ENCODE measurements around the gene WDR27. TPM values are rescaled to one million over a fixed set of nuclear protein-coding genes. Genes with fewer than 3 reads are reported as not detected.
"Not testable (repeated sequence)": the region's sequence is repeated elsewhere in the genome, so short reads cannot be mapped to it uniquely, and the experiment has no call there.

The WDR27 gene
- total RNA-seq, 1 donor from 2014 or later = 24.5 TPM

GRCh38 chr6:169451065-169451838 lies 250.6 kb downstream of the WDR27 start:
- Histone ChIP-seq H3K27me3 (ENCODE audit: control insufficient read depth in 3 of 3, insufficient read depth in 3 of 3, low read length in 3 of 3) (no peaks in the 10 kb centered on the region), H3K9ac (ENCODE audit: low read depth in 1 of 3, low read length in 3 of 3) (no peak overlapping the region), H3K36me3 (ENCODE audit: control insufficient read depth in 3 of 3, insufficient read depth in 3 of 3, low read length in 3 of 3) (no peaks in the 10 kb centered on the region), H3K4me3 (ENCODE audit: low read length in 3 of 3) (peak overlapping the region in 2 of 3 donors; percentile 2 to 26), H3K27ac (ENCODE audit: low read depth, low read length) (peak overlapping the region; percentile 36), H3K9me3 (ENCODE audit: control insufficient read depth in 3 of 3, low read length in 3 of 3) (no peaks in the 10 kb centered on the region), H3K4me1 (ENCODE audit: control insufficient read depth in 3 of 3, insufficient read depth in 3 of 3, low read length in 3 of 3) (peaks cover 0 to 4% (median 0%) of the 10 kb centered on the region in 3 donors)

- no peaks in the 10 kb centered on the region for H3K36me3 ChIP-seq (ENCODE audit: control insufficient read depth in 3 of 3, insufficient read depth in 3 of 3, low read length in 3 of 3)
- H3K27me3 ChIP-seq (ENCODE audit: control insufficient read depth in 3 of 3, insufficient read depth in 3 of 3, low read length in 3 of 3) = no peaks in the 10 kb centered on the region
- H3K9ac ChIP-seq (ENCODE audit: low read depth in 1 of 3, low read length in 3 of 3) = no peak overlapping the region
- peaks cover 0 to 4% (median 0%) of the 10 kb centered on the region in 3 donors for H3K4me1 ChIP-seq (ENCODE audit: control insufficient read depth in 3 of 3, insufficient read depth in 3 of 3, low read length in 3 of 3)
- peak overlapping the region in 1 of 3 donors; percentile 3 for H3K4me3 ChIP-seq (ENCODE audit: low read length in 3 of 3)
- H3K27ac ChIP-seq (ENCODE audit: low read depth, low read length) = no peak overlapping the region
- no peaks in the 10 kb centered on the region for H3K9me3 ChIP-seq (ENCODE audit: control insufficient read depth in 3 of 3, low read length in 3 of 3)
Observed at GRCh38 chr6:169450097-169450496, 251.7 kb downstream of the WDR27 start.

GRCh38 chr6:169449221-169449620 lies 252.6 kb downstream of the WDR27 start:
- Histone ChIP-seq H3K27me3 (ENCODE audit: control insufficient read depth in 3 of 3, insufficient read depth in 3 of 3, low read length in 3 of 3) (no peaks in the 10 kb centered on the region), H3K9me3 (ENCODE audit: control insufficient read depth in 3 of 3, low read length in 3 of 3) (no peaks in the 10 kb centered on the region), H3K4me3 (ENCODE audit: low read length in 3 of 3) (no peak overlapping the region), H3K4me1 (ENCODE audit: control insufficient read depth in 3 of 3, insufficient read depth in 3 of 3, low read length in 3 of 3) (peaks cover 0 to 4% (median 0%) of the 10 kb centered on the region in 3 donors), H3K36me3 (ENCODE audit: control insufficient read depth in 3 of 3, insufficient read depth in 3 of 3, low read length in 3 of 3) (no peaks in the 10 kb centered on the region), H3K27ac (ENCODE audit: low read depth, low read length) (no peak overlapping the region), H3K9ac (ENCODE audit: low read depth in 1 of 3, low read length in 3 of 3) (no peak overlapping the region)

- no peaks in the 10 kb centered on the region for H3K27me3 ChIP-seq (ENCODE audit: control insufficient read depth in 3 of 3, insufficient read depth in 3 of 3, low read length in 3 of 3)
- H3K9ac ChIP-seq (ENCODE audit: low read depth in 1 of 3, low read length in 3 of 3) = no peak overlapping the region
- H3K27ac ChIP-seq (ENCODE audit: low read depth, low read length) = no peak overlapping the region
- no peak overlapping the region for H3K4me3 ChIP-seq (ENCODE audit: low read length in 3 of 3)
- no peaks in the 10 kb centered on the region for H3K4me1 ChIP-seq (ENCODE audit: control insufficient read depth in 3 of 3, insufficient read depth in 3 of 3, low read length in 3 of 3)
- H3K36me3 ChIP-seq (ENCODE audit: control insufficient read depth in 3 of 3, insufficient read depth in 3 of 3, low read length in 3 of 3) = no peaks in the 10 kb centered on the region
- H3K9me3 ChIP-seq (ENCODE audit: control insufficient read depth in 3 of 3, low read length in 3 of 3) = no peaks in the 10 kb centered on the region
Observed at GRCh38 chr6:169445661-169446581, 255.9 kb downstream of the WDR27 start.

GRCh38 chr6:169445227-169445626 lies 256.6 kb downstream of the WDR27 start:
- no peak overlapping the region for H3K27ac ChIP-seq (ENCODE audit: low read depth, low read length)
- H3K9me3 ChIP-seq (ENCODE audit: control insufficient read depth in 3 of 3, low read length in 3 of 3) = no peaks in the 10 kb centered on the region
- H3K4me1 ChIP-seq (ENCODE audit: control insufficient read depth in 3 of 3, insufficient read depth in 3 of 3, low read length in 3 of 3) = no peaks in the 10 kb centered on the region
- H3K27me3 ChIP-seq (ENCODE audit: control insufficient read depth in 3 of 3, insufficient read depth in 3 of 3, low read length in 3 of 3) = no peaks in the 10 kb centered on the region
- no peaks in the 10 kb centered on the region for H3K36me3 ChIP-seq (ENCODE audit: control insufficient read depth in 3 of 3, insufficient read depth in 3 of 3, low read length in 3 of 3)
- no peak overlapping the region for H3K4me3 ChIP-seq (ENCODE audit: low read length in 3 of 3)
- no peak overlapping the region for H3K9ac ChIP-seq (ENCODE audit: low read depth in 1 of 3, low read length in 3 of 3)

- Histone ChIP-seq H3K9ac (ENCODE audit: low read depth in 1 of 3, low read length in 3 of 3) (no peak overlapping the region), H3K36me3 (ENCODE audit: control insufficient read depth in 3 of 3, insufficient read depth in 3 of 3, low read length in 3 of 3) (no peaks in the 10 kb centered on the region), H3K27ac (ENCODE audit: low read depth, low read length) (no peak overlapping the region), H3K27me3 (ENCODE audit: control insufficient read depth in 3 of 3, insufficient read depth in 3 of 3, low read length in 3 of 3) (no peaks in the 10 kb centered on the region), H3K4me3 (ENCODE audit: low read length in 3 of 3) (no peak overlapping the region), H3K4me1 (ENCODE audit: control insufficient read depth in 3 of 3, insufficient read depth in 3 of 3, low read length in 3 of 3) (no peaks in the 10 kb centered on the region), H3K9me3 (ENCODE audit: control insufficient read depth in 3 of 3, low read length in 3 of 3) (no peaks in the 10 kb centered on the region)
Observed at GRCh38 chr6:169441292-169441691, 260.5 kb downstream of the WDR27 start.

GRCh38 chr6:169439710-169440109 lies 262.1 kb downstream of the WDR27 start:
- no peak overlapping the region for H3K27ac ChIP-seq (ENCODE audit: low read depth, low read length)
- no peak overlapping the region for H3K9ac ChIP-seq (ENCODE audit: low read depth in 1 of 3, low read length in 3 of 3)
- H3K9me3 ChIP-seq (ENCODE audit: control insufficient read depth in 3 of 3, low read length in 3 of 3) = peaks cover 0 to 3% (median 0%) of the 10 kb centered on the region in 3 donors
- H3K36me3 ChIP-seq (ENCODE audit: control insufficient read depth in 3 of 3, insufficient read depth in 3 of 3, low read length in 3 of 3) = no peaks in the 10 kb centered on the region
- no peak overlapping the region for H3K4me3 ChIP-seq (ENCODE audit: low read length in 3 of 3)
- H3K27me3 ChIP-seq (ENCODE audit: control insufficient read depth in 3 of 3, insufficient read depth in 3 of 3, low read length in 3 of 3) = no peaks in the 10 kb centered on the region
- no peaks in the 10 kb centered on the region for H3K4me1 ChIP-seq (ENCODE audit: control insufficient read depth in 3 of 3, insufficient read depth in 3 of 3, low read length in 3 of 3)

GRCh38 chr6:169434554-169434953 lies 267.3 kb downstream of the WDR27 start:
- H3K36me3 ChIP-seq (ENCODE audit: control insufficient read depth in 3 of 3, insufficient read depth in 3 of 3, low read length in 3 of 3); H3K27ac ChIP-seq (ENCODE audit: low read depth, low read length); H3K4me3 ChIP-seq (ENCODE audit: low read length in 3 of 3); H3K27me3 ChIP-seq (ENCODE audit: control insufficient read depth in 3 of 3, insufficient read depth in 3 of 3, low read length in 3 of 3); H3K9me3 ChIP-seq (ENCODE audit: control insufficient read depth in 3 of 3, low read length in 3 of 3); H3K9ac ChIP-seq (ENCODE audit: low read depth in 1 of 3, low read length in 3 of 3); H3K4me1 ChIP-seq (ENCODE audit: control insufficient read depth in 3 of 3, insufficient read depth in 3 of 3, low read length in 3 of 3): not testable (repeated sequence)

GRCh38 chr6:169429001-169429400 lies 272.8 kb downstream of the WDR27 start:
- peaks cover 7 to 10% (median 8%) of the 10 kb centered on the region in 3 donors for H3K9me3 ChIP-seq (ENCODE audit: control insufficient read depth in 3 of 3, low read length in 3 of 3)
- no peaks in the 10 kb centered on the region for H3K36me3 ChIP-seq (ENCODE audit: control insufficient read depth in 3 of 3, insufficient read depth in 3 of 3, low read length in 3 of 3)
- peak overlapping the region; percentile 0 for H3K27ac ChIP-seq (ENCODE audit: low read depth, low read length)
- no peak overlapping the region for H3K4me3 ChIP-seq (ENCODE audit: low read length in 3 of 3)
- H3K9ac ChIP-seq (ENCODE audit: low read depth in 1 of 3, low read length in 3 of 3) = no peak overlapping the region
- H3K4me1 ChIP-seq (ENCODE audit: control insufficient read depth in 3 of 3, insufficient read depth in 3 of 3, low read length in 3 of 3) = peaks cover 0 to 10% (median 3%) of the 10 kb centered on the region in 3 donors
- peaks cover 0 to 3% (median under 1%) of the 10 kb centered on the region in 3 donors for H3K27me3 ChIP-seq (ENCODE audit: control insufficient read depth in 3 of 3, insufficient read depth in 3 of 3, low read length in 3 of 3)

GRCh38 chr6:169428532-169428931 lies 273.3 kb downstream of the WDR27 start:
- Histone ChIP-seq H3K4me3 (ENCODE audit: low read length in 3 of 3) (no peak overlapping the region), H3K9ac (ENCODE audit: low read depth in 1 of 3, low read length in 3 of 3) (no peak overlapping the region), H3K27me3 (ENCODE audit: control insufficient read depth in 3 of 3, insufficient read depth in 3 of 3, low read length in 3 of 3) (peaks cover 0 to 6% (median 3%) of the 10 kb centered on the region in 3 donors), H3K9me3 (ENCODE audit: control insufficient read depth in 3 of 3, low read length in 3 of 3) (peaks cover 7 to 12% (median 8%) of the 10 kb centered on the region in 3 donors), H3K27ac (ENCODE audit: low read depth, low read length) (peak overlapping the region; percentile 0), H3K4me1 (ENCODE audit: control insufficient read depth in 3 of 3, insufficient read depth in 3 of 3, low read length in 3 of 3) (peaks cover 0 to 10% (median 3%) of the 10 kb centered on the region in 3 donors), H3K36me3 (ENCODE audit: control insufficient read depth in 3 of 3, insufficient read depth in 3 of 3, low read length in 3 of 3) (no peaks in the 10 kb centered on the region)
